Jurkat, Clone E6-1 (cell line): ENCODE measurements around the gene POLN.

Source experiments
- DNase-seq: peaks from one replicate; pipeline ENCODE4 v3.0.0-alpha.2; 2011; ENCODE audit warnings: low read depth, low spot score
- H3K4me3 ChIP-seq: 2 replicates; pipeline ENCODE4 v1.5.1; 2011; ENCODE audit warnings: mild to moderate bottlenecking, low read length, control low read depth, moderate library complexity

Gene POLN

GRCh38 chr4:2068566-2068965 lies 173.4 kb downstream of the POLN start:
- H3K4me3 ChIP-seq = no peak overlapping the region

GRCh38 chr4:2068198-2068470 lies 173.8 kb downstream of the POLN start:
- no peak for DNase-seq

More at GRCh38 chr4:2068566-2068965, 173.4 kb downstream of the POLN start:
- no peak for DNase-seq

GRCh38 chr4:2067446-2068197 lies 174.3 kb downstream of the POLN start:
- H3K4me3 ChIP-seq = no peak overlapping the region
- DNase-seq = no peak

More at GRCh38 chr4:2068198-2068470, 173.8 kb downstream of the POLN start:
- H3K4me3 ChIP-seq = no peak overlapping the region

- no peak for DNase-seq
- H3K4me3 ChIP-seq = no peak overlapping the region
Observed at GRCh38 chr4:2066571-2067445, 175.1 kb downstream of the POLN start.

- no peak overlapping the region for H3K4me3 ChIP-seq
- no peak for DNase-seq
Observed at GRCh38 chr4:2066011-2066551, 175.8 kb downstream of the POLN start.

- DNase-seq = no peak
- no peak overlapping the region for H3K4me3 ChIP-seq
Observed at GRCh38 chr4:2065106-2065930, 176.6 kb downstream of the POLN start.

GRCh38 chr4:2064276-2064991 lies 177.5 kb downstream of the POLN start:
- DNase-seq = no peak
- no peak overlapping the region for H3K4me3 ChIP-seq

GRCh38 chr4:2063557-2064275 lies 178.2 kb downstream of the POLN start:
- DNase-seq = no peak
- no peak overlapping the region for H3K4me3 ChIP-seq

- no peak overlapping the region for H3K4me3 ChIP-seq
- no peak for DNase-seq
Observed at GRCh38 chr4:2062808-2063524, 179.0 kb downstream of the POLN start.

GRCh38 chr4:2062168-2062807 lies 179.6 kb downstream of the POLN start:
- no peak overlapping the region for H3K4me3 ChIP-seq
- DNase-seq = no peak

GRCh38 chr4:2061186-2062131 lies 180.5 kb downstream of the POLN start:
- no peak overlapping the region for H3K4me3 ChIP-seq

GRCh38 chr4:2060611-2061185 lies 181.2 kb downstream of the POLN start:
- no peak overlapping the region for H3K4me3 ChIP-seq
- DNase-seq = no peak

More at GRCh38 chr4:2061186-2062131, 180.5 kb downstream of the POLN start:
- no peak for DNase-seq

- peak overlapping the region; percentile 41 for H3K4me3 ChIP-seq
- DNase-seq = no peak
Observed at GRCh38 chr4:2059726-2060602, 182.0 kb downstream of the POLN start.

GRCh38 chr4:2059046-2059725 lies 182.7 kb downstream of the POLN start, which contains the start of gene NAT8L:
NAT8L (plus strand) TSS chr4:2059327; CDS start chr4:2059512, 185 bp downstream.
- peak; percentile 46 for DNase-seq
- peak within 1 kb of the TSS; percentile 51 for H3K4me3 ChIP-seq
